CD4-positive, CD25-positive, alpha-beta regulatory T cell (primary cell): Measurements from ENCODE around the gene CCL11. TPM values are rescaled to one million over a fixed set of nuclear protein-coding genes. Genes with fewer than 3 reads are reported as not detected.

Experiments used
- polyA plus RNA-seq, 4 donors: library from polyadenylated mRNA; unstranded; fragments of 300-500 nt; fragmentation: Illumina TruSeq; gene quantifications; one replicate each; pipeline ENCODE4 v1.2.3, GENCODE V29; 2021
- total RNA-seq: library from RNA; stranded (reverse); gene quantifications from one replicate; pipeline ENCODE4 v1.2.3, GENCODE V29; 2022

Gene CCL11
- total and polyA plus RNA-seq, 5 donors from 2014 or later, result not detected

Other genes starting within 250 kb of the CCL11 start
- gene CCL2, start 30.5 kb upstream of the CCL11 start, total RNA-seq, result not detected
- gene CCL2, start 30.5 kb upstream of the CCL11 start, polyA plus RNA-seq, result not detected
- not detected for gene CCL7, start 15.5 kb upstream of the CCL11 start, total RNA-seq
- not detected for gene CCL7, start 15.5 kb upstream of the CCL11 start, polyA plus RNA-seq
- not detected for gene CCL8, start 33.7 kb downstream of the CCL11 start, total RNA-seq
- not detected for gene CCL8, start 33.7 kb downstream of the CCL11 start, polyA plus RNA-seq
- not detected for gene CCL13, start 70.7 kb downstream of the CCL11 start, total RNA-seq
- not detected for gene CCL13, start 70.7 kb downstream of the CCL11 start, polyA plus RNA-seq
- not detected for gene CCL1, start 77.5 kb downstream of the CCL11 start, total RNA-seq
- not detected for gene CCL1, start 77.5 kb downstream of the CCL11 start, polyA plus RNA-seq